T47D (cell line): ENCODE results near the gene ADARB2.

Experiments used
- DNase-seq, 2 experiments: peaks; one replicate each; pipeline versions ENCODE4 v3.0.0 to v3.0.0-alpha.2; 2011 to 2012; ENCODE audit warnings: low read depth in 1 of 2, low spot score in 1 of 2
- JUND ChIP-seq: IDR thresholded peaks from 2 replicates; pipeline ENCODE4 v1.6.1; 2012; ENCODE audit warnings: low read depth
- in situ Hi-C: cut with HindIII; loops from 2 replicates; pipeline ENCODE4 v1.10.0; 2016; ENCODE audit warnings: low sequenced_read_pairs, low pct_unique_long_range_greater_than_20kb

The ADARB2 gene

DNA sequence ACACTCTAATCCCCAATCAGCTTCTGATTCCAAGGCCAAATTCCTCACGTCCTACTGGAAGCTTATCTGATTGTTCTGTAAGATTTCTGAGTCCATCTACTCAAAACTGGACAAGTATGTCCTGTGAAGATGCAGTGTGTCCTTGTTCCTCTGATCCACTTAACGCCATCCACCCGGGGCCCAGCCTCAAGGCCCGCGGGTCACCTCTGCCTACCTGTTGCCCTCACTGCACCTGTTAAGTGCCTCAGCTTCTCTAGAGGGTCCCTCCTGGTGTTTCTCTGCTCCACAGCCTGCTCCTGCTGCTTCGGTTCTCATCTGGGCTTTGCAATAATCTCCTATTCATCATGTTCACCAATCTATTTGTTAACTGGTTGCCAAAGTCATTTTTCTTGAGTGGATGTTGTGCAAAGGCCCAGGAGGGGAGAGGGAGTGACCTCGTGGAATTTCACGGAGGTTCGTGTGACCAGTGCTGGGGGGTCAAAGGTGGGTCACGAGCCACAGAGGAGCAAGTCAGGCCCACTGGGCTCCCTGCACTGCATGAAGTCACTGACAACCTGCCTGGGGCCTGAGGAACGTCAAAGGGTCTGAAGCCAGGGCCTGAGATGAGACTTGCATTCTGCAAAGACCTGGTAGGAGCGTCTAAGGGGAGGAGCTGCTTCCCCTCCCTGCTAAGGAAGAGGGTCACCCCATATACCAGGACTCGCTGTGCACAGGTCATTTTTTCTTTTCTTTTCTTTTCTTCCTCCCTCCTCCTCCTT, 343.0 kb downstream of the ADARB2 start:
- TF ChIP-seq JUND: no peak
- no peak for DNase-seq
- in situ Hi-C loops: no loop called here

DNA sequence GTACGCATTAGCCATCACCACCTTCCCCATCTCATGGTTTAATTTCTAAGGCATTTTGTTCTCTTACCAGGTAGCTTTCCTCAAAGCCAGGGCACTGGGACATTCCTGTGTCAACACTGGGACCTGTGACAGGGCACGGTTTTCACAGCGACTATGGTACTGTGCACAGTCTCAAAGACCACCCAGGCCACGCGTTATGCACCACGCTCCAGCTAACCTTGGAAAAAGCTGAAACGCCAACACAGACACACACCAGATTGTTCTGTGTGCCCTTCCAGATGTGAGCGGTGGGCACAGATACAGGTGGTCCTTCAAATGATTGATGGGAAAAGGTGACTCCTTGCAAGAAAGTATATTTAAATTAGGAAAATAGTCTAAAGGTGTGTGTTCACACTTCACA, 343.8 kb downstream of the ADARB2 start:
- DNase-seq: no peak
- TF ChIP-seq JUND: no peak
- in situ Hi-C loops: no loop called here

DNA sequence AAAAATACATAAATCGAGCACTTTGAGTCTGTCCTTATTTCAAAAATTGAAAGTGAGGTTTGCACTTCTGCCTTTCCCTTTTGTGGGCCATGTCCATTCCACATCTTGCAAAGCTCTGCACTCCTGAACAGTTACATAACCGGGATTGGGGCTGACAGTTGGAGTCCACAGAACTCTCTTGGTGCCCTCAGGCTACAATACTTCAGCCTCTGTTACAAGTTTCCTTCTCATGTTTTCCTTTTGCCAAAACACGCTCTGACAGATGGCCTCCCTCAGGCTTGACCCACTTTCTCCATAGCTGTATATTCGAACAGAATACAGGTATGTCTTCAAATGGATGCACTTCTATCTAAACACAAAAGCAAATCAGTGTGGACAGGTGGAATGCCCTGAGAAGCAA, 345.2 kb downstream of the ADARB2 start:
- DNase-seq: peak in 1 of 2 experiments; percentile 38
- no peak for TF ChIP-seq JUND
- in situ Hi-C loops: no loop called here

DNA sequence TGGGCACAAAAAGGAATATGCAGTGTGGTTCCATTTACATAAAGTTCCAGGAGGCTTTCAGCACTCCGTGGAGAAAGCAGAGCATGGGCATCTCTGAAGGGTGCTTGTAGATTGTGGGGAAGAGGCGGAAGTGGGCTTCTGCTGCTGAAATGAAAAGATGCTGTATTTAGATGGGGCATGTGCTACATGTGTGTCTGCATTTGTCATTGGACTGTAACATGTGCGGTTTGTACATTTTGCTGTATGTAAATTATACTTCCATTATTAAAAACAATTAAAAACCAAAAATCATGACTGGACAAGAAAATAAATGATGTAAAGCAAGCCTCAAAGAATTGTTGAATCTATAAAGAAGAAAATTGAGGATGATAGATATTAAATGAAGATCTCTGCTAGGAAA, 347.1 kb downstream of the ADARB2 start:
- no peak for DNase-seq
- no peak for TF ChIP-seq JUND
- in situ Hi-C loops: no loop called here

DNA sequence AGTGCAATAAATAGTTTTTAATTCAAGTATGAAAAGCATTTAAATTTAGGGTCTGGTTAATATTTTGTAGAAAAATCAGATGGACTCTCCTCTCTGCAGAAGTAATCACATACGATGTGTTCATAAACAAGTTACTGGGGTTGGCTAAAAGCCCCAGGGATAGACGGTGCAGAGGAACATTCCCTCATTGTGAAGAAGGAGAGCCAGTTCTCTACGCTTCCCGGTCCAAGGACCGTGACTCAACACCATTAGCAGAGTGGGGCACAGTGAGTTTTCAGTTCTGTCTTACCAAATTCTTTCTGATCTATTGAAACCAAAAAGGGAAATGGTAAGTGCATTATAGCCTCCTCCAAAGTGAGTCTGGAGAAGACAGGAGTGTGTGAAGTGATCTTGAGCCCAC, 353.3 kb downstream of the ADARB2 start:
- TF ChIP-seq JUND: no peak
- in situ Hi-C loops: no loop called here
- DNase-seq: no peak

DNA sequence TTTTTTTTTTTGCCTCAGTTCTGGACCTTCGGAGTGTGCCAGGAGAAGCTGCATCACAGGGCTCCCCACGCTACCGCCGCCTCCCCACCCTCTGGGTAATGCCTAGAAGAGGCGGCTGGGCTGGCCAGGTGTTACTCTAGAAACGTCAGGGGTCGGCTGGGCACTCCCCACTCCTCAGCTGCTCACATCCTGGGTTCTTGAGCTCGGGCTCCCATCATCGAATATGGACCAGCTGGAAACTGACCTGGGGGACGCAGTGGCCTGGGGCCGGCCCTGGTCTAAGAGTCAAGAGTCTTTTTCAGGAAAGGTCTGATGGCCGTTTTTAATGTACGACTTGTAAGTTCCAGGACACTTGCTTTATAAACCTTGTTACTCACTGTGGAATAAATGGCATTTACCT, 354.6 kb downstream of the ADARB2 start:
- no peak for TF ChIP-seq JUND
- in situ Hi-C loops: no loop called here
- no peak for DNase-seq

DNA sequence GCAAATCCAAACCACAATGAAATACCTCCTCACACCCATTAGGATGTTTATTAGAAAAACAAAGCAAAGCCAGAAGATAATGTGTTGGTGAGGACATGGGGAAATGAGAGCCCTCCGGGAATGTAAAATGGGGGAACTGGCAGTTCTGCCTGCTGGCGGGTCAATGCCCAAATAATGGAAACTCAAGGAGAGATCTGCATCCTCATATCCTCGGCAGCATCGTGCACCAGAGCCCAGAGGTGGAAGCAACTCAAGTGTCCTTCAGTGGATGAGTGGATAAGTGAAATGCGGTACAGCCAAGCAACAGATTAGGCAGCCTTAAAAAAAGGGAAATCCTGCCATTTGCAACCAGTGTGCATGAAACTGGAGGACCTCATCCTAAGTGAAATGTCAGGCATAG, 356.0 kb downstream of the ADARB2 start:
- no peak for TF ChIP-seq JUND
- DNase-seq: no peak
- in situ Hi-C loops: no loop called here

DNA sequence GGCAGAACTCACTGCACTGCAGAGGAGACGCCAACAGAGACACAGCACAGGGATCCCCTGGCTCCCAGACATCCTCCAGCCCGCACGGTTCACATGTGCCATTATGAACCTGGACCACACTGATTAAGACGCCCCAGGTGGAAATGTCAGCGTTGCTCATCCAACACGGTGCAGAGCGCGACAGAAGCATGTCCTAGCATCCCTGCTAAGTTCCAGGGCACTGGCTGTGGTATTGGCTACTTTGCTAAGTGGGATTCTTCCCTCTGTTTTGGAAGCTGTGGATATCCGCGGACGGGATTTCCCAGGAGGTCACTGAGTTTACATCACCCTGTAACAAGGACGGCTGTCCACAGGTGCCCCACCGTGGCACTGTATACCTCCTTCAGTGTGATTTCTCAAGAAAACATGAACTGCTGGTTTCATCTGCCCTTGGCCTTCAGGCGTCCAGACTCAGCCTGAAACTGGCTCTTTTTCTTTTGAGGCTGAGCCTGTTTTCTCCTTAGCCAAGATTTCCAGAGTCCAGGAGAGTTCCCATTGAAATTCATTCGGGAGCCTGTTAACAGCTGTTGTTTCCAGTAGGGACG, 357.1 kb downstream of the ADARB2 start:
- in situ Hi-C loops: no loop called here
- no peak for DNase-seq
- no peak for TF ChIP-seq JUND

DNA sequence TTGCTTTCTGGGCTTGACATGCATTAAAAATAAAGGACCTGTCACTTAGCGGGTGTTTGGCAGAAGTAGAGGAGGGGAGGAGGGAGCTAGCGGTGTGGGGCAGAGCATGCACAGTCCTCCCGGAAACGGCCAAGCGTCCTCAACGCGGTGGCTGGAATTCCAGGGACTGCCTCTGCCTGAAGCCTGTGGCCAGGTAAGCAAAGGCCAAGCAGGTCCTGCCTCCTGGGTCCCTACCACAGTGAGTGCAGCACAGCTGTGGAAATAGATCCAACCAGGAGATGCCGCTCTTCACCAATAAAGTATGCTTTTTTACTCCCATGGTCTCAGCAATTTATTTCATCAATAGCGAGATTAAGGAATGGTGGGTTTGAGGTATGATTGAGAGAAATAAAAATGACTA, 357.7 kb downstream of the ADARB2 start:
- in situ Hi-C loops: no loop called here
- peak in 1 of 2 experiments; percentile 75 for DNase-seq
- no peak for TF ChIP-seq JUND

DNA sequence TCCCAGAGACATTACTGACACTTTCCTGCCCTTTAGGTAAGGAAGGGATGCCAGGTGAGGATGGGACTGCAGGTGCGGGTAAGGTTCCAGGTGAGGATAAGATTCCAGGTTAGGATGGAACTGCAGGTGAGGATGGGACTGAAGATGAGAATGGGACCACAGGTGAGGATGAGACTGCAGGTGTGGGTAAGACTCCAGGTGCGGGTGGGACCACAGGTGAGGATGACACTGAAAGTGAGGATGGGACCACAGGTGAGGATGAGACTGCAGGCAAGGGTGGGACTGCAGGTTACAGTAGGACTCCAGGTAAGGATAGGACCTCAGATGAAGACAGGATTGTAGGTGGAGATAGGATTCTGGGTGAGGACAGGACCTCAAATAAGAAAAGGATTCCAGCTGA, 358.9 kb downstream of the ADARB2 start:
- in situ Hi-C loops: no loop called here
- DNase-seq: no peak
- no peak for TF ChIP-seq JUND

DNA sequence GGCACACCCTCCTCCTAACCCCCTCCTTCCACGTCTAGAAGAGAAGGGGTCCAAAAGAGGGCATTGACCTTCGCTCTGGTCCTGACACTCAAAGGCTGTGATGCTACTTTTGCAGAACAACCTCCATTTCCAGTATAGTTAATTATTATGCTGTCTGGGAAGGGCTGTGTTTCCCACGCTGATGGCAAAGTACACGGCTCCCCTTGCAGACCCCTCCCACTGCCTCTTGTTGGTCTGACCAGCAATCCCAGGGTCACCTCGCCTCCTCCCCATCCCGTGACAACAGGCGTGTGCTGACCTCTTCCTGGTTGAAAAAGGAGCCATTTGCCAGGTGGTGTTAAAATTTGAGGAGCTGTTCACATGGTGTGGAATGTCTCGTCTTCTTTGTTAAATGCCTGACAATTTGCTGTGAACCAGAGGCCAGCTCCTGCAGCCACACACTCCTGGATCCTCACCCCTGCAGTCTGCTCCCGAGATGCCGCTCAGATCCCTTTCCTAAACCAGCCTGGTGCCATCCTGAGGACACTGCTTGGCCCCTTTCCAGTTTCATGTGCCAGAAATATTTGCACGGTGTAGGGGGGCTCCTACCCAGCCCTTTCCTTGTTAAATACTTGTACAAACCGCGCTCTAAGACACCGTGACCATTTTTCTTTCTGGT, 359.5 kb downstream of the ADARB2 start:
- no peak for TF ChIP-seq JUND
- in situ Hi-C loops: no loop called here
- no peak for DNase-seq

DNA sequence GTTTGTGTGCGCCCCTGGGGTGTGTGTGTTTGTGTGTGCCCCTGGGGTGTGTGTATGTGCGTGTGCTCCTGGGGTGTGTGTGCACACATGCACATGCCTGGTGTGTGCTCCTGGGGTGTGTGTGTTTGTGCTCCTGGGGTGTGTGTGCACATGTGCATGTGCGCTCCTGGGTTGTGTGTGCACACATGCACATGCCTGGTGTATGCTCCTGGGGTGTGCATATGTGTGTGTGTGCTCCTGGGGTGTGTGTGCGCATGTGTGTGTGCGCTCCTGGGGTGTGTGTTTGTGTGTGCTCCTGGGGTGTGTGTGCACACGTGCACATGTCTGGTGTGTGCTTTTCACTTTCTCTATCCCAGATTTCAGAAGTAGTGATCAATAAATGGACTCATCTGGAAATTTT, 360.1 kb downstream of the ADARB2 start:
- in situ Hi-C loops: no loop called here

DNA sequence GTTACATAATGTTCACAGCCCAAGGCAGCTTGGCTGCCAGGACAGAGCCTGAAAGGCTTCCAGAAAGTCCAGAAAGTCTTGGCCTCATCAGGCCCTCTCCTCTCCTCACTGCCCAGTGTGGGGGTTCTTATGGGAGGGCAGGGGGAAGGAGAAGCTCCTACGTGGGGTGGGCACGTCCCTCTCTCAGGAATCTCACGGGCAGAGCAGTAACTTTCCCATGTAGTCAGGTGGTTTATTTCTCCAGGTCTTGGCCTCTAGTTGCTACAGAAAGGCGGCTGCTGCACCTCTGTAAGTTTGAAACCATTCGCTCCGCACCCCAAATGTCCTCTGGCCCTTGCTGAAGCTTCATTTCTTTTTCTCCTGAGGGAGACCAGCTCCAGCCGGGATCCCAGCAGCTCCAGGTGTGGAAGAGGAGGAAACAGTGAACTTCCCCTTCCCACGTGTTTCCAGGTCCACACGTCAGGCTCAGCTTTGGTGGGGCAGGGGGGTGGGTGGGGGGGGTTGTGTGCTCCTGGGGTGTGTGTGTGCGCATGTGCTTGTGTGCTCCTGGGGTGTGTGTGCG, 360.9 kb downstream of the ADARB2 start:
- DNase-seq: no peak

More for the DNA sequence above, 360.1 kb downstream of the ADARB2 start:
- DNase-seq: no peak
- TF ChIP-seq JUND: no peak

More for the DNA sequence above, 360.9 kb downstream of the ADARB2 start:
- in situ Hi-C loops: no loop called here
- no peak for TF ChIP-seq JUND
